NCI-H345 (cell line): ENCODE measurements around the gene KIAA0586.
A peak's percentile ranks its signal among the peaks of the same experiment; 100 is the strongest.
"Not testable (repeated sequence)": the region's sequence is repeated elsewhere in the genome, so short reads cannot be mapped to it uniquely, and the experiment has no call there.

Experiments
- DNase-seq: peaks from one replicate; lab custom pipeline; 2025; lab: John Stamatoyannopoulos, UW

The KIAA0586 gene

GRCh38 chr14:58427281-58428117 lies at the start of gene KIAA0586, which contains the start of gene TIMM9:
TSS of gene KIAA0586 (plus strand) at chr14:58427719. CDS start at chr14:58428265, 546 bp downstream.
TSS of gene TIMM9 (minus strand) at chr14:58427531. CDS start at chr14:58411945, 15,586 bp downstream.
- peak; percentile 99 for DNase-seq

- DNase-seq = no peak
Observed at GRCh38 chr14:58390830-58391229, 36.7 kb upstream of the KIAA0586 start.

GRCh38 chr14:58395562-58395811 lies 32.0 kb upstream of the KIAA0586 start:
- DNase-seq = no peak

- DNase-seq = peak; percentile 78
Observed at GRCh38 chr14:58395812-58396788, 31.4 kb upstream of the KIAA0586 start, which contains the start of gene TOMM20L. TSS of gene TOMM20L (plus strand) at chr14:58395930. CDS start at chr14:58395958, 28 bp downstream.

DNA sequence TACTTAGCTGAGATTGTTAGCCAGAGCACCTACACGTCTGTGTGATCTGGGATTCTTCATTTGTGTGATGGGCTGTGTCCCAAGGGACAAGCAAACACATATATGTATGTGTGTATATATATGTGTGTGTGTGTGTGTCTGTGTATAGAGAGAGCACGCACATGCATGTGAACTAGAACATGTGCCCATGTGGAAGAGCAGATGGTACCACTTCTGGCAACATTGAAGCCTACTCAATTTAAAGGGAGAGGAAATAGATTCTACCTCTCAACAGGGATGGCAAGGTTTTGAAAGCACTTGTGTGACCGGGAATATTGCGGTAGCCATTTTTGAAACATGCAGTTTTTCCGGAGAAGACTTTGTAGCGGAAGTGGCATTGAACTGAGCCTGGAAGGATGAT lies 30.4 kb upstream of the KIAA0586 start:
- no peak for DNase-seq

DNA sequence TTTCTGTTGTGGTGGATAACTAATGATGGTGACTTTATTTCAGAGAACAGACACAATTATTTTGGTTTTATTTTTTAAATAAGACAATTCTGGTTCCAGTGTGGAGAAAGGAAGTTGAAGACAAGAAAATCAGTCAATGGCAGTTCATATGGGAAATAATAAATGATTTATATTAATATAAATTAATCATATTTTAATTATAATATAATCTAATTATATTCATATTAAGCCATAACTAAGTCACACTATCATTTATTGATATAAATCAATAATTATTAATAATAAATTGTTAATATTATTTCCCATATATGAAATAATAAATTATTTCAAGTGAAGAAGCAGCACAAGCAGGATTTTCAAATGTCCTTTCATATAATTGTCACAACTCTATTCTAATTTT lies 29.0 kb upstream of the KIAA0586 start:
- DNase-seq = no peak

DNA sequence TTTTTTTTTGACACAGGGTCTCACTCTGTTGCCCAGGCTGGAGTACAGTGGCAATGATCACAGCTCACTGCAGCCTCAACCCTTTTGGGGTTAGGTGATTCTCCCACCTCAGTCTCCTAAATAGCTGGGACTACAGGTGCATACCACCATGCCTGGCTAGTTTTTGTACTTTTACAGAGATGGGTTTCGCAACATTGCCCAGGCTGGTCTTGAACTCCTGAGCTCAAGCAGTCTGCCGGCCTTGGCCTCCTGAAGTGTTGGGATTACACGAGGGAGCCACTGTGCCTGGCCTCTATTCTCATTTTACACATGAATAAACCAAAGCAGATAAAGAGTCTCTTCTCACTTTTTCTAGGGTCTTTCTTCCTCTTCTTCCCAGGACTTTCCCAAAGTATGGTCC lies 28.6 kb upstream of the KIAA0586 start:
- no peak for DNase-seq

DNA sequence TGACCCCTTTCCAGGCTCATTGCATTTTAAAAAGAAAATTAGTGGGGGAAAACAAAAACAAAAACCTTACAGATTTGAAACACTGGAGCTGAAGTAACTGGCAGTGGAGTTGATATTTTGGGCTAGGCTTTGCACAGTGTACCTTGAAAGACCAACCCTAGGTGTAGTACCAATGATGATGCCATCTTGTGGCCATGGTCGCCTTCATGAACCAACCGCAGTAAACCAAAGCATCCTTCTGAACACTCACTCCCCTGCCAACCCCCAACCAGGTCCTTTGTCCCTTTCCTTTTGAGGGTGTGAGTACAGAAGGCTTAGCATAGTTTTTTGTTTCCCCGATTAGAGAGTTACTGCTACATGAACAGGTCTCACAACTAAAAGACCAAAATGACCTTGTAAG lies 25.9 kb upstream of the KIAA0586 start:
- no peak for DNase-seq

DNA sequence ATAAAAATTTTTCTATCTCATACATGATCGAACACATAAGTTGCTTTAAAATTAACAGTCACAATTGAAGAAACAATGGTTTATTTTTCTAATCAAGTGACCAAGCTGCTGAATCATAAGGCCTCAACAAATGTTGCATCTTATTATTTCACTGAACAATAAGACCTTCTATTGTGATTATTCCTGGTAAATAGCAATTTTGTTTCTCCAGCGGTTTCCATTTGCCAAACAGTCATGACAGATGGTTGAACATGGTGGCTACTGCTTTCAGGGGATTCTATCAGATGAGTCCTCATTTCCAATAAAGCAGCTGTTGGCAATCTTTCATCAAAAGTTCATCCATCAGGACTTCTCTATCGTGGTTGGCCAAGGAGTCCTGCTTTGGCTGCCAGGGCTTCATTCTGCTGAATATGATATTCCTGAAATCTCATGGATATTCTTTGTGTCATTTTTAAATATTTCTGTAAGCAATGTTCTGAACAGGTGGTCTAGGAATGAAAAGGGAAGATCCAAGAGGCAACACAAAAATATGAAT lies 18.8 kb upstream of the KIAA0586 start:
- no peak for DNase-seq

DNA sequence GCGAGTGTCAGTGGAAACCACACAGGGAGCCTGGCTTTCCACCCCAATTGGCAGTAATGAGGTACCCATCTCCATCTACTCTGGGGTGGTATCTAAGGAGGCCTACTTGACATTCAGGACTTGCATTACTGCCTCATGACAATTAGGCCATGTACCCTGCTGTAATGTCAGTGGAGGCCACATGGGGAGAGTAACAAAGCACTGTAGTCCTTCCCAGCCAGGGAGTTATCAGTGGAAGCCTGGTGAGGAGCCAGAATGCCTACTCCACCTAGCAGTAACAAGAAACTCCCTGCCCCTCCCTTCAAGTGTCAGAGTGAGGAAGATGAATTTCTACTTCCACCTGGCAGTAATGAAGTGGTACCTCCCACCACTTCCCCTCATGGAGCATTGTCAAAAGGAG lies 12.7 kb upstream of the KIAA0586 start:
- no peak for DNase-seq

- no peak for DNase-seq
Observed at GRCh38 chr14:58415636-58416547, 11.6 kb upstream of the KIAA0586 start.

DNA sequence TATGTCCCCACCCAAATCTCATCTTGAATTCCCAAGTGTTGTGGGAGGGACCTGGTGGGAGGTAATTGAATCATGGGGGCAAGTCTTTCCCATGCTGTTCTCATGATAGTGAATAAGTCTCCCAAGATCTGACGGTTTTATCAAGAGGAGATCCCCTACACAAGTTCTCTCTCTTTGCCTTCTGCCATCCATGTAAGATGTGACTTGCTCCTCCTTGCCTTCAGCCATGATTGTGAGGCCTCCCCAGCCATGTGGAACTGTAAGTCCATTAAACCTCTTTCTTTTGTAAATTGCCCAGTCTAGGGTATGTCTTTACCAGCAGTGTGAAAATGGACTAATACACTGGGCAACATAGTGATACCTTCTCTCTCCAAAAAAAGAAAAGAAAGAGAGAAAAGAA lies 10.6 kb upstream of the KIAA0586 start:
- DNase-seq = not testable (repeated sequence)

DNA sequence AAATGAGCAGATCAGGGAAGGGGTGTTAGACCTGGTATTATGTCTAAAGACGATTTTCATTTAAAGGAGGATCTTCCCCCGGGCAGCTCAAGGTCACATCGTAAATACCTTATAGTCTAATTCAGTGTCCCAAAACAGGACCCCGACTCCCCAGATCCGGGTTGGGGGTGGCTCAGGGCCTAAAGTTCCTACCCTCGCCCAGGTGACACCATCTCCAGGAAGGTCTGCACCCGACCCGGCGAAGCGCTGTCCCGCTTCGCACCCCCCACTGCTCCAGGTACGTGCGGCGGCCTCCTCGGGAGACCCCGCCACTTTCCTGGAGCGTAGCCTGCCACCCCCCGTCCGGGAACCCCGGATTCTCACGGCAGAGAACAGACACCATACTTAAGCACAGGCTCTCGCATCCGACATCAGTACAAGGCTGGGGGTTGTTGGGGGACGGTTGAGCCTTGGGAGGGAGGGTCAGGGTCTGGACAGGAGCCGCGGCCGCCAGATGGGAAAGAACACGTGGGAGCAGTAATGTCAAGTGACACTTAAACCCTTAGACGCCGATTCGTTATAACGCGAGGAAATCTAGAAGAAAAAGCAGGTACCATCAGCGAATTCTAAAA lies 744 bp upstream of the KIAA0586 start:
- DNase-seq = peak; percentile 63

DNA sequence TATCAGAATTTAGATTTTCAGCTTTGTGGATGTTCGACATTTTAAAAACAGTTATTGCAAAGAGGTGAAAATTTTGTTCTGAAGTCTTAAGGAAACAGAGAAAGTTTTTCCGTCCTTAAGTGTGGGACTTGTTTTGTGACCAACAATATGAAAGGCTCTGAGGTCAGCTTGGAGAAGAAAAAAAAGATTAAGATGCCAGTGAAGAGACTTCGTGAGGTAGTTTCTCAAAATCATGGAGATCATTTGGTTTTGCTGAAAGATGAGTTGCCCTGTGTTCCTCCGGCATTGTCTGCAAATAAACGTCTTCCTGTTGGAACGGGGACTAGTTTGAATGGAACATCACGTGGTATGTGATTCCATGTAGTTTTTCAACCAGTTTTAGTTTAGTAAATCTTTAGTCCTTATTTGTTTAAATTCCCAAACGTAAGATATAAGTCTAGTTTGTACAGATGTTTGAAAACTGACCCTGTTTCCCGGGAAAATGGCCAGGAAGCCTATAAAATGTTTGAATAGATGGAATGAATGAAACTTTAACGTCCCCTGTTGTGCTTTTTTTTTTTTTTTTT lies 682 bp downstream of the KIAA0586 start:
- DNase-seq = peak; percentile 64

DNA sequence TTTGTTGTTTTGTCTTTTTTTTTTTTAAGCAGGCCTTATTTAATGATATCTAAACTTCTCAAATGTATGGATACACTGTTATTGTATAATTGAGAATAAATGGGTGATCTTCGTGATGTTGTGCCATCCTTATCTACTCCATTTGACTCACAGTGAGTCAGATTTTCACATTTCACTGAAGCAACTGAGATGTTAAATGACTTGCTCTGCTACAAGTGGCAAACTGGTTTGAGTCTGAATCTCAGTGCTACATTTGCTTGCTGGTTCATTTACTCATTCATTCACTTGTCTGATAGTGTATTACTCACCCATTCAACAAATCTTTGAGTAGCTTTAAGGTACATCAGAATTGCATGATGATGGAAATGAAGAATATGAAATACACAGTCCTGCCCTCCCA lies 2.6 kb downstream of the KIAA0586 start:
- DNase-seq = no peak

GRCh38 chr14:58439476-58439875 lies 12.0 kb downstream of the KIAA0586 start:
- DNase-seq = no peak

- DNase-seq = no peak
Observed at GRCh38 chr14:58444627-58445026, 17.1 kb downstream of the KIAA0586 start.

- no peak for DNase-seq
Observed at GRCh38 chr14:58455593-58456265, 28.2 kb downstream of the KIAA0586 start.

- no peak for DNase-seq
Observed at GRCh38 chr14:58460772-58461171, 33.3 kb downstream of the KIAA0586 start.

- DNase-seq = no peak
Observed at GRCh38 chr14:58463147-58463546, 35.6 kb downstream of the KIAA0586 start.
